Measurements from ENCODE around the gene WDR70.
A peak's percentile ranks its signal among the peaks of the same experiment; 100 is the strongest.
"Not testable (repeated sequence)": the region's sequence is repeated elsewhere in the genome, so short reads cannot be mapped to it uniquely, and the experiment has no call there.

Gene WDR70

GRCh38 chr5:37667846-37668245 lies 288.7 kb downstream of the WDR70 start:
- TF ChIP-seq CTCF (IDR thresholded peaks at IDR 0.05; ENCODE audit: extremely low read depth, missing control alignments), result no peak
- no peak for DNase-seq (ENCODE audit: low spot score)

DNA sequence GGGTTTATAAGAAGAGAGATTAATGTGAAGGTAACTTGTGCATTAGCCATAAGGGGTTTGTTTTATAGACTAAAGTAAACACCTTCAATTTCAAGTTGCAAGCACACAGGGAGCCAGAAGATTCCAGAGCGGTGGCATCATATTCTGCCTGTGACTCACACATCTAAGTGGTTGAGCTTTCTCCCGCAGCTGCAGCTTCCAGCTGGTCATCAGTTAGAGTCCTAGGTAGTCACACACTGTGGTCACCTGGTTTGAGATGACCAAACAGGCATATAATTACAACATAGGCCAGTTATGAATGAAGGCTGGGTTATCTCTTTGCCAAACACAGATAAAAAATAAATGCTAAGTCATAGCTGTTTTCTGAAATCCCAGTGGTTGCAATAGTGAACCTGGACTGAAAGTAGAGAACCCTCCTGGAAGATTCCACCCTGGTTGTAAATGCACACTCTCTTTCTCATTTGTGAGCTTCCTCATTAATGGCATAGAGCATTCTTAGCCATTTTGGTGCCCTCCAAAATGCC lies 289.5 kb downstream of the WDR70 start:
- no peak for TF ChIP-seq CTCF (IDR thresholded peaks at IDR 0.05; ENCODE audit: extremely low read depth, missing control alignments)
- no peak for DNase-seq (ENCODE audit: low spot score)

DNA sequence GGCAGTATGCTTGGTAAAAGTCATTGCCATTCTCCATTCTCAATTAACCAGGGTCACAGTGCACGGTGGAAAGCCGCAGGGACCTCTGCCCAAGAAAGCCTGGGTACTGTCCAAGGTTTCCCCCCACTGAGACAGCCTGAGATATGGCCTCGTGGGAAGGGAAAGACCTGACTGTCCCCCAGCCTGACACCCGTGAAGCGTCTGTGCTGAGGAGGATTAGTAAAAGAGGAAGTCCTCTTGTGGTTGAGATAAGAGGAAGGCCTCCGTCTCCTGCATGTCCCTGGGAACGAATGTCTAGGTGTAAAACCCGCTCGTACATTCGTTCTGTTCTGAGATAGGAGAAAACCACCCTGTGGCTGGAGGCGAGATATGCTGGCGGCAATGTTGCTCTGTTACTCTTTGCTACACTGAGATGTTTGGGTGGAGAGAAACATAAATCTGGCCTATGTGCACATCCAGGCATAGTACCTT lies 293.0 kb downstream of the WDR70 start:
- DNase-seq (ENCODE audit: low spot score), result peak; percentile 36

DNA sequence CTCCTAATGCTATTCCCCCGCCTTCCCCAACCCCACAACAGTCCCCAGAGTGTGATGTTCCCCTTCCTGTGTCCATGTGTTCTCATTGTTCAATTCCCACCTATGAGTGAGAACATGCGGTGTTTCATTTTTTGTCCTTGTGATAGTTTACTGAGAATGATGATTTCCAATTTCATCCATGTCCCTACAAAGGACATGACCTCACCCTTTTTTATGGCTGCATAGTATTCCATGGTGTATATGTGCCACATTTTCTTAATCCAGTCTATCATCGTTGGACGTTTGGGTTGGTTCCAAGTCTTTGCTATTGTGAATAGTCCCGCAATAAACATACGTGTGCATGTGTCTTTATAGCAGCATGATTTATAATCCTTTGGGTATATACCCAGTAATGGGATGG lies 295.2 kb downstream of the WDR70 start:
- DNase-seq (ENCODE audit: low spot score), result not testable (repeated sequence)

- DNase-seq (ENCODE audit: low spot score), result not testable (repeated sequence)
Observed at GRCh38 chr5:37679326-37679725, 300.2 kb downstream of the WDR70 start.

GRCh38 chr5:37679903-37680302 lies 300.8 kb downstream of the WDR70 start:
- DNase-seq (ENCODE audit: low spot score), result not testable (repeated sequence)

GRCh38 chr5:37683072-37683471 lies 304.0 kb downstream of the WDR70 start:
- no peak for DNase-seq (ENCODE audit: low spot score)
- no peak for TF ChIP-seq CTCF (IDR thresholded peaks at IDR 0.05; ENCODE audit: extremely low read depth, missing control alignments)

- TF ChIP-seq CTCF (IDR thresholded peaks at IDR 0.05; ENCODE audit: extremely low read depth, missing control alignments), result no peak
- DNase-seq (ENCODE audit: low spot score), result no peak
Observed at GRCh38 chr5:37685211-37685610, 306.1 kb downstream of the WDR70 start.

DNA sequence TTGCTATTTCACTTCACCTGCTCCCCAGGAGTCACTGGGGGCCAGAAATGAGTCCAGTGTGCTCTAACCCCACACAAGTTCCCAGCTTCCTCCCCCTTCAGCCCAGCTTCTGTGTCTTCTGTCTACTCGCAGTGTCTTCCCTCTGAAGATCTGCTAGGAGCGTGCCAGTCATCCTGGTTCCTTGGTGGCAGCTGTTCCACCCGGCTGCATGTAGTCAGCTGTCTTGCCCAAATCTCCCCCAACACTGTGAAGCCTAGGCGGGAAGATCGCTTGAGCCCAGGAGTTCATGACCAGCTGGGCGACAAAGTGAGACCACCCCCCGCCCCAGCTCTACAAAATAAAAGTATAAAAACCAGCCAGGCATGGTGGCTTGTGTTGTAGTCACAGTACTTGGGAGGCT lies 306.7 kb downstream of the WDR70 start:
- DNase-seq (ENCODE audit: low spot score), result no peak
- TF ChIP-seq CTCF (IDR thresholded peaks at IDR 0.05; ENCODE audit: extremely low read depth, missing control alignments), result no peak

- not testable (repeated sequence) for DNase-seq (ENCODE audit: low spot score)
Observed at GRCh38 chr5:37688925-37689324, 309.8 kb downstream of the WDR70 start.

GRCh38 chr5:37694333-37694732 lies 315.2 kb downstream of the WDR70 start:
- DNase-seq (ENCODE audit: low spot score), result not testable (repeated sequence)
